Loucy (cell line): ENCODE data around the gene ADTRP.

Experiments
- H2AFZ ChIP-seq: fragments of 200-600 bp; sonication (generic); 2 replicates; pipeline ENCODE4 v1.6.0; 2016; ENCODE audit warnings: antibody characterized with exemption, mild to moderate bottlenecking, low read length, moderate library complexity
- H3F3A ChIP-seq: fragments of 200-600 bp; 2 replicates; pipeline ENCODE4 v1.6.0; 2016; ENCODE audit warnings: antibody characterized with exemption, low read depth, mild to moderate bottlenecking
- H3K27me3 ChIP-seq: fragments of 200-600 bp; sonication (generic); 2 replicates; pipeline ENCODE4 v1.6.1; 2014; ENCODE audit warnings: low read length, mild to moderate bottlenecking; ENCODE audit not compliant: insufficient read depth, poor library complexity, severe bottlenecking
- H3K36me3 ChIP-seq: fragments of 200-600 bp; sonication (generic); 2 replicates; pipeline ENCODE4 v1.6.1; 2016; ENCODE audit warnings: low read length; ENCODE audit not compliant: insufficient read depth
- H3K4me1 ChIP-seq: fragments of 200-600 bp; sonication (generic); 2 replicates; pipeline ENCODE4 v1.5.1; 2014; ENCODE audit warnings: low read length, mild to moderate bottlenecking; ENCODE audit not compliant: insufficient read depth, poor library complexity, severe bottlenecking
- H3K4me2 ChIP-seq: fragments of 200-600 bp; sonication (generic); 2 replicates; pipeline ENCODE4 v1.6.0; 2014; ENCODE audit warnings: antibody characterized with exemption, low read length, low read depth, mild to moderate bottlenecking; ENCODE audit not compliant: poor library complexity, severe bottlenecking
- H3K4me3 ChIP-seq: fragments of 200-600 bp; sonication (generic); 2 replicates; pipeline ENCODE4 v1.5.1; 2014; ENCODE audit warnings: low read length, mild to moderate bottlenecking, mixed read lengths; ENCODE audit not compliant: poor library complexity, severe bottlenecking
- H3K79me2 ChIP-seq: fragments of 200-600 bp; sonication (generic); 2 replicates; pipeline ENCODE4 v1.6.1; 2014; ENCODE audit warnings: low read length; ENCODE audit not compliant: insufficient read depth
- H3K9ac ChIP-seq: fragments of 200-600 bp; sonication (generic); 2 replicates; pipeline ENCODE4 v1.6.0; 2014; ENCODE audit warnings: mild to moderate bottlenecking, low read depth, low read length, moderate library complexity; ENCODE audit not compliant: poor library complexity, severe bottlenecking
- H3K9me2 ChIP-seq: fragments of 200-600 bp; sonication (generic); replicated peaks from 2 replicates; pipeline ENCODE4 v1.6.1; 2016; ENCODE audit warnings: low read depth, low read length, mixed read lengths
- H3K9me3 ChIP-seq: fragments of 200-600 bp; sonication (generic); 2 replicates; pipeline ENCODE4 v1.6.1; 2014; ENCODE audit warnings: mild to moderate bottlenecking, antibody characterized with exemption, low read length, low read depth; ENCODE audit not compliant: insufficient read depth
- H4K20me1 ChIP-seq: fragments of 200-600 bp; sonication (generic); 2 replicates; pipeline ENCODE4 v1.6.0; 2014; ENCODE audit warnings: antibody characterized with exemption, low read length, mild to moderate bottlenecking; ENCODE audit not compliant: insufficient read depth, poor library complexity, severe bottlenecking
- CTCF ChIP-seq: fragments of 200-600 bp; sonication (generic); conservative IDR thresholded peaks from 2 replicates; pipeline ENCODE4 v1.5.1; 2014; ENCODE audit warnings: mild to moderate bottlenecking, antibody characterized with exemption, low read length
- EZH2phosphoT487 ChIP-seq: fragments of 200-600 bp; IDR thresholded peaks from 2 replicates; pipeline ENCODE4 v1.6.1; 2018; ENCODE audit warnings: antibody characterized with exemption, mild to moderate bottlenecking, moderate library complexity, borderline replicate concordance

The ADTRP gene

DNA sequence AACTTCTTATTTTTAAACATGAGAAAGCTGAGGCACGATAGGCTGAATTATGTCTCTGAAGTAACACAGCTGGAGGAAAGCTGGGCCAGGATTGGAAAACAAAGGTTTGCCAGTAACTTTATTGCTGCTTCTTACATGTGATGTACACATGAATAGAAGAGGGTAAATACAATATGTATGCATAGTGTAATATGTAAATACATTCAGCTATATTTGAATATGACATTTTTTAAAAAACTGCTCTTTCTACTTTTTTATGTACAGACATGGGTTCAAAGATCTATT is 90.2 kb downstream of the ADTRP start:
- H4K20me1 ChIP-seq = no peaks in the 10 kb centered on the region
- H3F3A ChIP-seq = no peaks in the 10 kb centered on the region
- H3K4me1 ChIP-seq = no peaks in the 10 kb centered on the region
- no peak overlapping the region for H2AFZ ChIP-seq
- no peaks in the 10 kb centered on the region for H3K9me2 ChIP-seq
- no peak for TF ChIP-seq CTCF
- no peak for TF ChIP-seq EZH2phosphoT487
- H3K79me2 ChIP-seq = no peaks in the 10 kb centered on the region
- no peaks in the 10 kb centered on the region for H3K27me3 ChIP-seq
- H3K4me2 ChIP-seq = no peak overlapping the region
- no peaks in the 10 kb centered on the region for H3K36me3 ChIP-seq
- 0 out of 2 replicates have a peak, but pooled peaks cover 3% of the 10 kb centered on the region for H3K9me3 ChIP-seq
- H3K4me3 ChIP-seq = no peak overlapping the region
- H3K9ac ChIP-seq = no peak overlapping the region

DNA sequence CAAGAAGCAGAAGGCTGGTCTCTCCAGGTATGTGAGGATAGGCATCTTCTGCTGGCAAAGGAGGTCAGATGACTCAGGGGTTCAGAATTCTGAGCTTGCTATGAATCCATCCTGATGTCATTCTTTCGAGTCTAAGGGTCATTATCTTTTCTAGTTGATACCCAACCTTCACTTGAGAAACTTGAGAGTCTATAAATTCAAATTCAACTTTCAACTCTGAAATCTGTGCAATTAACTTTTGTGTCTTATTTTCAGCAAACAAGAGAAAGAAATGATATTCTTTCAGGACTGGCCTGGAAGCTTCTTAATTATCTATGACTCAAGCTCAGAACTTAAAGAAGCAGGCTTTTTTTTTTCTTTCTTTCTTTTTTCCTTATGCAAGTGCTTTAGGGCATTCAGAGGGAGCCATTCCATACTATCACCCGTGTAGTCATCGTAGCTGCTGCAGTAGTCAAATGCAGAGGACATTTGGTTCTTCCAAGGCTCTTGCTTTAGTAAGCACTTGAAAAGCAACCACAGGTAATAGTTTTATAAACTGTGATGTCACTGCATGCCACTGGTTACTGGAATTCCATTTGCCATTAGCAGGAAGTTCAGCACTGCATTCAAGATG is 93.0 kb downstream of the ADTRP start:
- Histone ChIP-seq H3K79me2 (no peaks in the 10 kb centered on the region), H2AFZ (no peak overlapping the region)
- TF ChIP-seq CTCF = no peak
- no peak for TF ChIP-seq EZH2phosphoT487

GRCh38 chr6:11684901-11685480 is 93.6 kb downstream of the ADTRP start:
- TF ChIP-seq EZH2phosphoT487 = no peak
- TF ChIP-seq CTCF = no peak
- Histone ChIP-seq H2AFZ (no peak overlapping the region), H3K9me3 (0 out of 2 replicates have a peak, but pooled peaks cover under 1% of the 10 kb centered on the region)

More for the DNA sequence above, 93.0 kb downstream of the ADTRP start:
- Histone ChIP-seq H3F3A (no peaks in the 10 kb centered on the region), H3K9me2 (no peaks in the 10 kb centered on the region), H3K36me3 (no peaks in the 10 kb centered on the region), H3K4me1 (peaks cover 8% of the 10 kb centered on the region), H3K27me3 (no peaks in the 10 kb centered on the region), H3K4me2 (no peak overlapping the region), H3K9me3 (0 out of 2 replicates have a peak, but pooled peaks cover 3% of the 10 kb centered on the region), H3K4me3 (no peak overlapping the region), H4K20me1 (no peaks in the 10 kb centered on the region), H3K9ac (no peak overlapping the region)

More at GRCh38 chr6:11684901-11685480, 93.6 kb downstream of the ADTRP start:
- Histone ChIP-seq H3K27me3 (no peaks in the 10 kb centered on the region), H3K9me2 (no peaks in the 10 kb centered on the region), H3K9ac (no peak overlapping the region), H3K79me2 (no peaks in the 10 kb centered on the region), H3K4me1 (peaks cover 8% of the 10 kb centered on the region), H3K4me2 (no peak overlapping the region), H3F3A (no peaks in the 10 kb centered on the region), H4K20me1 (no peaks in the 10 kb centered on the region), H3K36me3 (no peaks in the 10 kb centered on the region), H3K4me3 (no peak overlapping the region)
